ENCODE data around the gene CDKN1C. TPM values are rescaled to one million over a fixed set of nuclear protein-coding genes. Genes with fewer than 3 reads are reported as not detected.

The CDKN1C gene
- polyA plus RNA-seq, 4 donors = 62.9 to 166 (median 125) TPM

GRCh38 chr11:2833716-2834502 is 51.7 kb downstream of the CDKN1C start:
- no peak for DNase-seq (ENCODE audit: low read depth in 4 of 4, low spot score in 3 of 4)

Other genes starting within 250 kb of the CDKN1C start
- gene KCNQ1OT1, start 185.8 kb downstream of the CDKN1C start, polyA plus RNA-seq (ENCODE audit: insufficient read length in 4 of 4) = 1 to 10 TPM in 2 of 4 donors, under 1 TPM in 2; 0.73 to 1.8 (median 1.0) TPM
- gene PHLDA2, start 43.6 kb upstream of the CDKN1C start, polyA plus RNA-seq (ENCODE audit: insufficient read length in 4 of 4) = 1 to 10 TPM in 1 of 4 donors, under 1 TPM in 3; 0.34 to 3.9 (median 0.48) TPM
- 100 to 1,000 TPM; 143 to 215 (median 187) TPM for gene NAP1L4, start 106.6 kb upstream of the CDKN1C start, polyA plus RNA-seq (ENCODE audit: insufficient read length in 4 of 4)
- 10 to 100 TPM; 23.5 to 29.0 (median 24.3) TPM for gene CARS1, start 171.6 kb upstream of the CDKN1C start, polyA plus RNA-seq (ENCODE audit: insufficient read length in 4 of 4)

All from left renal pelvis (tissue), 4 donors.